Measurements from ENCODE around the gene BCL2.
A peak's percentile ranks its signal among the peaks of the same experiment; 100 is the strongest.

Gene BCL2

GRCh38 chr18:63138436-63139340, 180.9 kb downstream of the BCL2 start:
- no peak for DNase-seq

DNA sequence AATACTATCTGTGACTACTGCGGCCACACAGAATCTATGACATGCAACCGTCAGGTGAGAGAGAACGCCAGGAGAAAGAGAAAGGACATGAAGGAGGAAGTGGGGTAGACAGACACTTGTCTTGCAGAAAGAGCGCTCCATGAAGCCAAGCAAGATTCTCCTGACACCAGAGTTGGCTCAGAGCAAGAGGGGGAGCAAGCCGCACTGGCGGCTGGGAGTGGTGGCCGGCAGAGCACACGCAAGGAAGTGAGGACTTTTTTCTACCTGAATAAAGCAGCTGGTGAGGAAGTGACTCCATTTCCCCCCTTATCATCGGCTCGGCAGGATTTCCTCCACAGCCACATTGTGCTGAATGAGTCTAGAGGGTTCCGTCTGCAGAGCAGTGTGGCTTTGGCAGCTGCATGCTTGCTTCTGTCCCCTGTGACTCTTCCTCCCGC, 181.6 kb downstream of the BCL2 start:
- DNase-seq = no peak

DNA sequence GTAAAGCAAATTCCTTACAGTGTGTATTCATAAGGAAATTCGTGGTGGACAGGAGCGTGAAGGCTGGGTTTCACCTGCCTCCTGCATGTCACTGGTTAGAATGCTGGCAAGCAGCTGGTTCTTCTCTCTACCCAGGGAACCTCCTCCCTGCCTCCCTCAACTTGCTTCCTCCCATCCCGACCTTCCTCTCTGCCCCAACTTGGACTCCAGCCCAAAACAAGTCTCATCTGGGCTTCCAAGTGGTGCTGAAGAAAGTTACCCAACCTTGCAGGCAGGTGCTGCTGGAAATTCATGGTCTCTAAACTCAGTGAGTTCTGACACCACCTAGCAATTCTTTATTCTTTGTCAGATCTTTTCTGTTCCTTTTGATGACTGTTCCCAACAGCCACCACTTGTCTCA, 184.5 kb downstream of the BCL2 start:
- DNase-seq = no peak

GRCh38 chr18:63132819-63133200, 186.8 kb downstream of the BCL2 start:
- no peak for DNase-seq

DNA sequence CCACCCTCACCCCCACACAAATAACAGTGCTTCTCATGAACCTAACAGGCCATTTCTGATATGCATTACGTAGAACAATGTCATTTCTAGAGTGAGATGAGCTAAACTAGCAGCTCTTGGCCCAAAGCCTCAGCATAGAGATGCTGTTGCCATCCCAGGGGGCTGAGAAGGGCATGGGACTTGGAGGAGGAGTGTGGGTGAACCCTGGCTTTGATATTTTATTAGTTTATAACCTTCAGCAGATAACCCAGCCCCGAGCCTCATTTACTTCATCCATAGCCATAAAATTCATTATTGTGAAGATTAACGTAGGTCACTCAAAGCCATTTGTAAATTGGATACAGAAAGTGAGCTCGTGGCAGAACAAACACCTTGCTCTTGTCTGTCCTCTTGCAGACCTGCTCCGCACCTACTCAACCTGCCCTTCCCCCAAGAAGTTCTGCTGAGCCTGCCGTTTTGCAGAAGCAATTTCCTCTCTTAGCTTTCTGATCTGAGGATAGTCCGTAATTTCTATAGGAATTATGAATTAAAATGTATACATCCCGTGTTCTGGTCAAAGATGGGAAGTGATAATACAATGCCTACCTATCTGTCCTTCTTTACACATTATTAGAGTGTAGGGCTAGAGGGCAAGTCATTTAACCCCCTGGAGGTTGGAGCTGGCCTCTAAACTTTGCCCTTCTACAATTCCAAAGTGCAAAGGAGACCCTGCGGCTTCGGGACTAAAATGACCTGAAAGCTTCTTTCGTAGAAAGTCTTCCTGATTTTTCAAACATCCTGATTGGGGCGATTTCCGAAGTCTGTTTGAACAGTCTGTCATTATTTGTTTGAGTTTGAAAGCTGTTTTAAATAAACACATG, 187.4 kb downstream of the BCL2 start:
- DNase-seq = no peak

DNA sequence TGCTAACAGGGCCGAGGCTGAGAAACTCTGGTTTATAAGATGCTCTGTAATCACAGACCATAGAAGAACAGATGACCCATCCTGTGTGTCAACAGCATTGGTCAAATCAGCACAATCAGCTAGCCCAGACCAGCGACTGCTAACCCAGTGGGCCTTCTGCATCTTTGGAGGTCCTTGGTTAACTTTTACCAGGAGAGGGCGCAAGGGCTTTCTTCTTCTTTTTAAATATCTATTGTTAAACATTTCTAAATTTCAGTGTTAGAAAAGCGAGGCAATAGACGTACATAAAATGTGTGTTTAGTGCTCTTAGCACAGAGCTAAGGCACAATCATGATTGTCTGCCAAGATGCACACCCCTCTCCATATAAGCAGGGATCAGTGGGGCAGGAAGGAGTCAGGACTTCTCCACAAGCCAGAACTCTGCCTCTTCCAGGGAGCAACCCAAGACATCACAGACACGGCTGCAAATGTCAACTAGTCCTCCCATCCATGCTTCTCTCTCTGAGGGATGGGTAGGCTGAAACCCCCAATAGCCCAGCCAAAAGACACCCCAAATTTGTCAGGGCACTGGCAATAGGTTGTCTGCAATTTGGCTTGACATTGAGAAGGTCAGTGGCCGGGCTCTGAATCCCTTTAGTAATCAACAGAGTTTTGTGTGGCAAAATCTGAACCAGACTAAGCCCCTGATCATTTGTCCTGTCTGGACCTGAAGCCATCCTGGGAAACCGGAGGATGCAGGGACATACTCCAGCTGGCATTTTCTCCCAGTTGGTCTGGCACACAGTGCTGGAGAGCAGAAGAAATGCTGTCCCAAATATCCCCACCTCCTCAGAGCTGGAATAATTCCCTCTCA, 188.2 kb downstream of the BCL2 start:
- peak; percentile 32 for DNase-seq

DNA sequence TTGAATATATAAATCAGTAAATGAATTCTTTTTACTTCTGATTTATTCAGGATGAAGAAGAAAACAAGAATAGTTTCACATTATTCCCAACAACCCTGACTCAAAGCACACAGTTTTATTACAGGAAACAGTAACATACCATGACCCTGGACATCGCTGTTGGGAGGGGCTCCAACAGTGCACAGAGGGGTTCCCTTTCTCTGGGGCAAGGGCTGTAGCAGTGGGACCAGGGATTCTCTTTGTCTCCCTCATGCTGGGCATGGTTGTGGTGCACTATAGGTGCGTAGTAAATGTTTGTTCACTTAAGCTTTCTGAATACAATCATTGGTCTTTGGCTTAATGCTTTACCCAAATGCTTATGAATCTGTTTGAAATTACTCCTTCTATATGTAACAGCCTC, 189.4 kb downstream of the BCL2 start:
- no peak for DNase-seq

DNA sequence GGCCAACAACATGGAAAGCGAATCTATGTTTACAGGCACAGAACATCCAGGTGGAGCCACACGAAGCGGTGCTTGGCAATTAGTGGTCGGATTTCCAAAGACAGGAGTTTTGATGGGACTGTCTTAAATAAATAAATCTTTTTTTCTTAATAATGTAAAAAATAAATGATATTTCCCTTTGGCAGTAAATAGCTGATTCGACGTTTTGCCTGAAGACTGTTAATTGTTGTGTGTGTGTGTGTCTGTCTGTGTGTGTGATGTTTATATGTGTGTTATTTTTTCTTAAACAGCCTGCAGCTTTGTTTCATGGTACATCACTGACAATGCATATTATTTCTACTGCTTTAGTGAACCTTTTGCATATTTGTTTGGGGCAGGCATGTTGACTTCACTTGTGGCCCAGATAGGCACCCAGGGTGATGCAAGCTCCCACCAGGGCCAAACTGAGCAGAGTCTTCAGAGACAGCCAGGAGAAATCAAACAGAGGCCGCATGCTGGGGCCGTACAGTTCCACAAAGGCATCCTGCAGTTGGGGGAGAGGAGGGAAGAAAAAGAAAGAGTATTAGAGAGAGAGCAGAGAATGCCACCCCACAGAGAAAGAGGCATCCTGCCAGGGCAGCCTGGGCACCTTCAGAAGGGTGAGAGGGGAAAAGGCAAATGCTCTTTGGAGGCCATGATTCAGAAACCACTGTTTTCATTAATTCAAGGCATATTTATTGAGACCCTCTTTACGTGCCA, 191.2 kb downstream of the BCL2 start:
- DNase-seq = no peak

- DNase-seq = no peak
Measured at GRCh38 chr18:63126134-63127069, 193.2 kb downstream of the BCL2 start.

GRCh38 chr18:63120620-63121019, 198.9 kb downstream of the BCL2 start:
- DNase-seq = no peak

DNA sequence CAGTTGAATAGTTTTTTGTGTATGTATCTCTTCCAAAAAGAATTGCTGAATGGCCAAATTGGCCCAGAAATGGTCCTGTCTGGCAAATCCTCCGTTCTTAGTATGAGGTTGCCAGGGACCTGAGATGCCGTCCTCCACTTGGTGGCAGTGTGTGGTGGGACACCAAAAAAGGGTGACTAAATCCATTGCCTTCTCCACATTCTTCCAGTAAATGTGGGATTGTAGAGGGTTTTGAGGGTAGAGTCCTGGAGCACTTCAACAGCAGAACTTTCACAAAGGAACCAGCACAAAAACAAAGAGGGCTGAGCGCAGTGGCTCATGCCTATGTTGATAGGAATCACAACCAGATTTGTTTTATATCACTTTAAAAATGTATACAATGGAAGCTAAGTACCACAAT, 199.9 kb downstream of the BCL2 start:
- DNase-seq = no peak

GRCh38 chr18:63113899-63114565, 205.5 kb downstream of the BCL2 start:
- no peak for DNase-seq

- DNase-seq = no peak
Measured at GRCh38 chr18:63112706-63113105, 206.9 kb downstream of the BCL2 start.

- no peak for DNase-seq
Measured at GRCh38 chr18:63111671-63112402, 207.7 kb downstream of the BCL2 start.

GRCh38 chr18:63109802-63110201, 209.8 kb downstream of the BCL2 start:
- no peak for DNase-seq

DNA sequence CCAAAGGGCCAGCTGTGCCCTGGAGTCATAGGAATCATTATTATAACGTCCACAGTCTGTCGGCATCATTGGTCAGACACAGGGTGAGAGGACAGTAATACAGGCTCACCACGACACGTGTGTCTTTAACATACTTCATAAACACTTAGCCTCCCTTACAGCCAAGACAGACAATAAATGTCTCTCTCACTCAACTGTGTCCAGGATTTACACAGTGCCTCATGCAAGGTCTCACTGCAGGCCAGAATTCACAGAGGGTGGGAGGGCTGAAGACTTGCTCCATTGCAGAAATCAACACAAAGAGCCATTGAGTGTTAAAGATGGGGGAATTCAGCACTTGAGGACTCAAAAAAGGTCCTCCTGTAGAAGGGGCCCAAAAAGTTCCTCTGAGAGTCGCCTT, 210.5 kb downstream of the BCL2 start:
- DNase-seq = no peak

GRCh38 chr18:63107931-63108330, 211.6 kb downstream of the BCL2 start:
- no peak for DNase-seq

DNA sequence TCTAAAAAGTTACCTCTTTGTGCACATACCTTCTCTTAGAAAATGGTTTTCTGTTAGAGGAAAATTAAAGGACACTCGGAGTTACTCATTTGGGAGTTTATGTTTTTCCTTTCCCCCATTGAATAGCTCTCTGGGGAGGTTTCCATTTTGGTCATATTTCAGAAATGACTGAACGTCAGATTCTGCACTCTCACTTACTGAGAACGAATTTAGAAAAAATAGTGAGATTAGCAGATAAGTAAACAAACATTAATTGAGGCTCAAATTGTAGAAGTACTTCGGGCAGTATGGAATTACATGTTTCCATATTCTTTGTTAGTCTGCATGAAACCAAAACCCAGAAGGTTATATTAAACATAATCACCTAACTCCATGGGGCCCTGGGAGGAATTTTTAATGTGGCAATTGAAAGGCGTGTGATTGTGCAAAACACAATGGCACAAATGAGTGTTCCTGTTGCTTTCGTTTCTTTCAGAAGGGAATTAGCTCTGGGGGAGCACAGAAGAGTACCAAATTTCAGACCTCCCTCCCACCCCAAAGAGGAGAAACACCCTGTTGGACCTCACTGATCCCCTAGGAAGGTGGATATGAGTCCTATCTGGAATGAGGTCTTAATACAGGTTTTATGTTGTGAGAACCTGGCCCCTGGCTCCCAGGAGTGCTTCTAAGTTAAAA, 212.3 kb downstream of the BCL2 start:
- no peak for DNase-seq

GRCh38 chr18:63106727-63107126, 212.8 kb downstream of the BCL2 start:
- DNase-seq = no peak
